Measurements from ENCODE around the gene IL17B.

DNA sequence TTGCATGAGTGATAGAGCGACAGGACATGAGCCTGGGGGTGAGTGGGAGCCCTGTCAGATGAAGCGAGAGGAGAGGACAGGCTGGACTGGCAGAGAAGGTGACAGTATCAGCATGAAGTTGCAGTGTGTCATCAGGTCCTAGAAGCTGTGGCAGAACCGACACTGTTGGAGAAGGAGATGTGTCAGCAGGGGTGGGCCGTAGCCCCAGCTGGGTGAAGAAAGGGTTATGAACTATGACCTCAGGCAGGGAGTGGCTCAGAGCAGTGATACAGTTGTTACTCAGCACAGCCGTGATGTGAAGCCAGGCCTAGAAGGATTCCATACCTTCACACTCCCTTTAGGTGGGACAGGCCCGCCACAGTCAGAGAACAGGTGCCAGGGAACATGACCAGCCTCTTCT, 13.7 kb downstream of the IL17B start:
- TF ChIP-seq, protein P1, sequence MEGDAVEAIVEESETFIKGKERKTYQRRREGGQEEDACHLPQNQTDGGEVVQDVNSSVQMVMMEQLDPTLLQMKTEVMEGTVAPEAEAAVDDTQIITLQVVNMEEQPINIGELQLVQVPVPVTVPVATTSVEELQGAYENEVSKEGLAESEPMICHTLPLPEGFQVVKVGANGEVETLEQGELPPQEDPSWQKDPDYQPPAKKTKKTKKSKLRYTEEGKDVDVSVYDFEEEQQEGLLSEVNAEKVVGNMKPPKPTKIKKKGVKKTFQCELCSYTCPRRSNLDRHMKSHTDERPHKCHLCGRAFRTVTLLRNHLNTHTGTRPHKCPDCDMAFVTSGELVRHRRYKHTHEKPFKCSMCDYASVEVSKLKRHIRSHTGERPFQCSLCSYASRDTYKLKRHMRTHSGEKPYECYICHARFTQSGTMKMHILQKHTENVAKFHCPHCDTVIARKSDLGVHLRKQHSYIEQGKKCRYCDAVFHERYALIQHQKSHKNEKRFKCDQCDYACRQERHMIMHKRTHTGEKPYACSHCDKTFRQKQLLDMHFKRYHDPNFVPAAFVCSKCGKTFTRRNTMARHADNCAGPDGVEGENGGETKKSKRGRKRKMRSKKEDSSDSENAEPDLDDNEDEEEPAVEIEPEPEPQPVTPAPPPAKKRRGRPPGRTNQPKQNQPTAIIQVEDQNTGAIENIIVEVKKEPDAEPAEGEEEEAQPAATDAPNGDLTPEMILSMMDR (IDR thresholded peaks at IDR 0.05 in 4 of 5, conservative IDR thresholded peaks at IDR 0.05 in 1 of 5) = no peak
- no peak for TF ChIP-seq POLR2A (IDR thresholded peaks at IDR 0.05)
